ENCODE measurements around the gene SNX4. TPM values are rescaled to one million over a fixed set of nuclear protein-coding genes. Genes with fewer than 3 reads are reported as not detected.
A peak's percentile ranks its signal among the peaks of the same experiment; 100 is the strongest.

Gene SNX4
- total RNA-seq, 2 experiments from 2014 or later: 28.3 to 31.3 TPM

DNA sequence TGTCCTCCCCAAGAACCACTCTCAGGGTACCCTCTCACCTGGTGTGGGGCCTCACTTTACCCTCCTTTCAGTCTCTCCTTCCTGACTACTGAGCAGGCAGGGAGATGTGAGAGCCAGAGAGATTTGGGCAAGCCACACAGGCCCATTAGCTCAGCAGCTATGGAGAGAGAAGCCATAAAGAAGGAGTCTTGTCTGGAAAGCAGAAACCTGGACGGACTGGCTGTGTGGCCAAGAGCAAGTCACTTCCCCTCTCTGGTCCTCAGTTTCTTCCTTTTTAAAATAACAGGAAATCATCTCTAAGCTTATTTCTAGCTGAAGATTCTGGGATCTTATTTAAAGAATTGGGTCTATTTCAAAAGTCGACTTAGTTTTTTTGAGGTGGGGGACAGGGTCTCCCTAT lies 79.0 kb downstream of the SNX4 start:
- CTCF ChIA-PET: interaction anchor here (0.7 to 1.7 kb wide), 4 partner anchors 20 to 446 kb away, joined by 3 to 8 read pairs (median 4); no protein-coding TSS in a partner anchor
- Mint-ChIP-seq H3K9me3 (no peaks in the 10 kb centered on the region), H3K4me1 (ENCODE audit: low read depth) (no peaks in the 10 kb centered on the region), H3K36me3 (ENCODE audit: low read depth) (peaks cover 2% of the 10 kb centered on the region), H3K27me3 (no peaks in the 10 kb centered on the region), H3K4me3 (no peak overlapping the region), H3K27ac (no peak overlapping the region)
- intact Hi-C loops (cut with micrococcal nuclease): no loop called here
- TF ChIP-seq, protein P1, sequence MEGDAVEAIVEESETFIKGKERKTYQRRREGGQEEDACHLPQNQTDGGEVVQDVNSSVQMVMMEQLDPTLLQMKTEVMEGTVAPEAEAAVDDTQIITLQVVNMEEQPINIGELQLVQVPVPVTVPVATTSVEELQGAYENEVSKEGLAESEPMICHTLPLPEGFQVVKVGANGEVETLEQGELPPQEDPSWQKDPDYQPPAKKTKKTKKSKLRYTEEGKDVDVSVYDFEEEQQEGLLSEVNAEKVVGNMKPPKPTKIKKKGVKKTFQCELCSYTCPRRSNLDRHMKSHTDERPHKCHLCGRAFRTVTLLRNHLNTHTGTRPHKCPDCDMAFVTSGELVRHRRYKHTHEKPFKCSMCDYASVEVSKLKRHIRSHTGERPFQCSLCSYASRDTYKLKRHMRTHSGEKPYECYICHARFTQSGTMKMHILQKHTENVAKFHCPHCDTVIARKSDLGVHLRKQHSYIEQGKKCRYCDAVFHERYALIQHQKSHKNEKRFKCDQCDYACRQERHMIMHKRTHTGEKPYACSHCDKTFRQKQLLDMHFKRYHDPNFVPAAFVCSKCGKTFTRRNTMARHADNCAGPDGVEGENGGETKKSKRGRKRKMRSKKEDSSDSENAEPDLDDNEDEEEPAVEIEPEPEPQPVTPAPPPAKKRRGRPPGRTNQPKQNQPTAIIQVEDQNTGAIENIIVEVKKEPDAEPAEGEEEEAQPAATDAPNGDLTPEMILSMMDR (IDR thresholded peaks at IDR 0.05): no peak
- POLR2A ChIA-PET: interaction anchor here (1.0 kb wide), 1 partner anchor 66 kb away, joined by 3 read pairs; the partner anchor contains the start of gene ZNF148
- no peak for DNase-seq
- ATAC-seq: no peak

DNA sequence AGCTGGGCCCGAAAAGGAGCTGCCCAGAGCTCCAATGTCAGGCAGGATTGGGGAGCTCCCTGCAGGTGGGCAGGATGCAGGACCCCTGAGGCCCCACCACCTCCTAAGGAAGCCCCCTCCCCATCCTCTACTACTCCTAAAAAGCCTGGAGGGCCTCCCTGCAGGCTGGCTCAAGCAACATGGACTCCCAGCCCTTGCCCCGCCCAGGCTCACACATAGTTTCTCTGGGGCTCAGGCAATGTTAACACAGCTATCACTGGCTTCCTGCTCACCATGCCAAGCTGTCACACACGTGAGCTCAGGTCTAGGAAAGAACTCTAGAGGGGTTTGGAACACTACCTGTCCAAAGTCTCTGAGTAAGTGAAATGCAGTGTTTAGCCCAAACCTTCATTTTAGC lies 79.4 kb downstream of the SNX4 start:
- ATAC-seq (no peak), DNase-seq (no peak)
- Mint-ChIP-seq H3K36me3 (ENCODE audit: low read depth) (peaks cover 2% of the 10 kb centered on the region), H3K27ac (no peak overlapping the region), H3K27me3 (no peaks in the 10 kb centered on the region), H3K4me1 (ENCODE audit: low read depth) (no peaks in the 10 kb centered on the region), H3K9me3 (no peaks in the 10 kb centered on the region), H3K4me3 (no peak overlapping the region)
- ChIA-PET CTCF (interaction anchor here (0.6 to 1.7 kb wide), 5 partner anchors 21 to 445 kb away, joined by 3 to 8 read pairs (median 3); no protein-coding TSS in a partner anchor), POLR2A (interaction anchor here (1.0 kb wide), 1 partner anchor 65 kb away, joined by 3 read pairs; the partner anchor contains the start of gene ZNF148)
- TF ChIP-seq, protein P1 (IDR thresholded peaks at IDR 0.05): no peak
- intact Hi-C loops (cut with micrococcal nuclease): no loop called here

DNA sequence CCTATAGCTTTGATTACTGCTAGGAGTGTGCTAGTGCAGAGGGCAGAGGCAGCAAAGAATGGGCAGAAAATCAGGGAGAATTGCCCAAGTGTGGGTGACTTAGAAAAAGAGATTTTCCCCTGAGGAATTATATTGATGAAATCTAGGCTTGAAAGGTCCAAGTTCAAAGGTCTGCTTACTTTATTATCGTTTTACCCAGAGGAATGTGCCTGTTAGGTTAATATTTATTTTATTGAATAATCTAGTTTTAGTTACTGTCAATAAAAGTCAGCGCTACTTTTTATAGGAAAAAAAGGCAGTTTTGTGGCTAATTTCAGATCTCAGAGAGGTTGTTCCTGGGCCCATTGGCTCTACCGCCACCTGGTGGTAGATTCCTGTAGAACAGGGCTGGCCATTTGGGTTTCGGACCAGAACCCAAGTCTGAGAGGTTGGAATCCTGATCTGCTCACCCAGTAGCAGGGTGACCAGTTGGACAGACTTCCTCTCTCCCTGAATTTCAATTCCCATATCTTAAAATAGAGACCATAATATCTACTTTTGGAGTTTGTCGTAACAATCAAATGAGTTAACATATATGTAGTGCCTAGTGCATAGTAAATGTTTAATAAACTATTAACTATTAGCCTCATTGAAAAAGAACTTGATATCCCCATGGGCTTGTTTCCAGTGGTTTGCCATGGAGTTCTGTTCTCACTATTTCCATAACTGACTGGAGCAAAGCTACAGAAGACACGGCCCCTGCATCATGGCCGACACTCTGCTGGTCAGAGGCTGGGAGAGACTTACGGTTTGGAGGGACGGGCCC lies 82.2 kb downstream of the SNX4 start:
- ChIA-PET POLR2A (no interaction called here), CTCF (interaction anchor here (0.6 to 2.4 kb wide), 17 partner anchors 9 to 446 kb away, joined by 3 to 12 read pairs (median 3); no protein-coding TSS in a partner anchor)
- TF ChIP-seq, protein P1 (IDR thresholded peaks at IDR 0.05): peak; percentile 94
- Mint-ChIP-seq H3K4me1 (ENCODE audit: low read depth) (no peaks in the 10 kb centered on the region), H3K27me3 (no peaks in the 10 kb centered on the region), H3K9me3 (no peaks in the 10 kb centered on the region), H3K36me3 (ENCODE audit: low read depth) (no peaks in the 10 kb centered on the region), H3K4me3 (no peak overlapping the region), H3K27ac (no peak overlapping the region)
- ATAC-seq: peak; percentile 68
- intact Hi-C loops (cut with micrococcal nuclease): loop anchor here (5.0 to 10.0 kb wide), 4 partner anchors 147 to 511 kb away; no protein-coding TSS in a partner anchor
- DNase-seq: peak; percentile 70

DNA sequence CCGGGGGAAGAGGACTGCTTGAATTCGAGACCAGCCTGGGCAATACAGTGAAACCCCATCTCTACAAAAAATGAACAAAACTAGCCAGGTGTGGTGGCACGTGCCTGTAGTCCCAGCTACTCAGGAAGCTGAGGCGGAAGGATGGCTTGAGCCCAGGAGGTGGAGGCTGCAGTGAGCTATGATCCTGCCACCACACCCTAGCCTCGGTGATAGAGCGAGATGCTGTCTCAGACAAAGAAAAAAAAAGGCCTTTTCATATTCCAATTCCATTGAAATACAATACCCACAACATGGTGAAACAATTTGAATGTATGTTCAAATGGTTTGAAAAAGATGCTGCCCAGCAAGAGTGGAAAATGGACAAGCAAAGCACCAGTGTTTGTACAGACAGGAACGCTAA lies 83.1 kb downstream of the SNX4 start:
- H3K27me3 Mint-ChIP-seq: no peaks in the 10 kb centered on the region
- no peaks in the 10 kb centered on the region for H3K4me1 Mint-ChIP-seq (ENCODE audit: low read depth)
- TF ChIP-seq, protein P1 (IDR thresholded peaks at IDR 0.05): no peak
- POLR2A ChIA-PET: no interaction called here
- H3K36me3 Mint-ChIP-seq (ENCODE audit: low read depth): no peaks in the 10 kb centered on the region
- DNase-seq: no peak
- no peak overlapping the region for H3K27ac Mint-ChIP-seq
- H3K9me3 Mint-ChIP-seq: no peaks in the 10 kb centered on the region
- ATAC-seq: no peak
- CTCF ChIA-PET: interaction anchor here (0.6 to 1.2 kb wide), 9 partner anchors 9 to 445 kb away, joined by 3 to 5 read pairs (median 3); no protein-coding TSS in a partner anchor
- H3K4me3 Mint-ChIP-seq: no peak overlapping the region
- intact Hi-C loops (cut with micrococcal nuclease): loop anchor here (5.0 to 10.0 kb wide), 4 partner anchors 148 to 510 kb away; no protein-coding TSS in a partner anchor

DNA sequence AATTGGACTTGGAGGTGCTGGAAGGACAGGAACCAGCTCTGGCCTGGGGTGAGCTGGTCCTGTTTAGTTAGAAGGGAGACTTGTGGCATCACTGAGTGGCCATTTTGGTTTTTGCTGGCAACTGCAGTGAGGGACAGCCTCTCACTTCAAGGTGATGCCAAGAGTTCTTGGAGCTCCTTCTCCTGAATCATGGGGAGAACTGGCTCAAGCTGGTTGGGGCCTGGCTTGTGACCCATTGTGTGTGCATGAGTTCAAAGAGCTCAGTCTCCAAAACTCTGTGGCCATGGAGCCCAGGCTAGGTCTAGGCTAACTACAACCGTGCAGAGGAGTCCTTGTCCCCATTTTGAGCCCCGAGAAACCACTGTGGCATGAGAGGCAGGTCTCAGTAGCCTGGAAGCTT lies 84.8 kb downstream of the SNX4 start:
- no peak for ATAC-seq
- Mint-ChIP-seq H3K4me1 (ENCODE audit: low read depth) (no peaks in the 10 kb centered on the region), H3K4me3 (no peak overlapping the region), H3K9me3 (no peaks in the 10 kb centered on the region), H3K27ac (no peak overlapping the region), H3K36me3 (ENCODE audit: low read depth) (no peaks in the 10 kb centered on the region), H3K27me3 (no peaks in the 10 kb centered on the region)
- ChIA-PET CTCF (interaction anchor here (0.9 to 1.3 kb wide), 4 partner anchors 19 to 674 kb away, joined by 3 to 4 read pairs (median 3); no protein-coding TSS in a partner anchor), POLR2A (interaction anchor here (1.2 kb wide), 1 partner anchor 14 kb away, joined by 3 read pairs; no protein-coding TSS in a partner anchor)
- DNase-seq: no peak
- intact Hi-C loops (cut with micrococcal nuclease): loop anchor here (5.0 to 10.0 kb wide), 4 partner anchors 150 to 508 kb away; no protein-coding TSS in a partner anchor
- TF ChIP-seq, protein P1 (IDR thresholded peaks at IDR 0.05): no peak
